Sigmoid colon (tissue), 7 donors: ENCODE measurements around the gene NEURL4. TPM values are rescaled to one million over a fixed set of nuclear protein-coding genes. Genes with fewer than 3 reads are reported as not detected.

Experiments used
- DNase-seq: peaks from one replicate; pipeline ENCODE4 v3.0.0-alpha.2; 2019
- H3K27ac ChIP-seq, 4 donors: fragments of 200-600 bp; sonication (generic); one replicate each; pipeline ENCODE4 v1.5.1; 2016 to 2019; ENCODE audit warnings: mild to moderate bottlenecking in 1 of 4
- H3K27me3 ChIP-seq, 3 donors: fragments of 200-600 bp; sonication (generic); one replicate each; pipeline ENCODE4 v1.5.1; 2019; ENCODE audit warnings: mild to moderate bottlenecking in 1 of 3
- H3K36me3 ChIP-seq, 4 donors: fragments of 200-600 bp; sonication (generic); one replicate each; pipeline ENCODE4 v1.5.1; 2016 to 2019
- H3K4me1 ChIP-seq, 4 donors: fragments of 200-600 bp; sonication (generic); one replicate each; pipeline ENCODE4 v1.5.1; 2017 to 2019
- H3K4me3 ChIP-seq, 4 donors: fragments of 200-600 bp; sonication (generic); one replicate each; pipeline ENCODE4 v1.5.1; 2017 to 2019; ENCODE audit warnings: mild to moderate bottlenecking in 2 of 4, moderate library complexity in 1 of 4
- H3K9me3 ChIP-seq, 4 donors: fragments of 200-600 bp in 3 of 4; sonication (generic) in 3 of 4; one replicate each; pipeline versions ENCODE4 v1.5.1 to v1.6.1; 2013 to 2019
- CTCF ChIP-seq, 4 experiments: fragments of 450-650 bp in 3 of 4; fragments of 200-600 bp in 1 of 4; IDR thresholded peaks; one replicate each; pipeline ENCODE4 v1.5.1; 2016 to 2019; ENCODE audit warnings: antibody characterized with exemption in 4 of 4, mild to moderate bottlenecking in 3 of 4, moderate library complexity in 2 of 4
- EP300 ChIP-seq, 4 donors: sonication (generic); formaldehyde crosslinking; IDR thresholded peaks; one replicate each; pipeline ENCODE4 v1.6.1; 2017; ENCODE audit warnings: antibody characterized with exemption in 4 of 4
- POLR2A ChIP-seq, 2 donors: fragments of 450-650 bp; IDR thresholded peaks; one replicate each; pipeline ENCODE4 v1.6.1; 2016; ENCODE audit warnings: antibody characterized with exemption in 2 of 2, mild to moderate bottlenecking in 2 of 2, moderate library complexity in 2 of 2
- POLR2AphosphoS5 ChIP-seq, 4 donors: sonication (generic); formaldehyde crosslinking; IDR thresholded peaks; one replicate each; pipeline ENCODE4 v1.6.1; 2017; ENCODE audit warnings: antibody characterized with exemption in 4 of 4
- WGBS, 2 donors: extraction: QIAGEN DNeasy Blood & Tissue Kit; methylation state at CpG; one replicate each; pipeline ENCODE4 v1.1.7; 2013; 5-methylcytosine and 5-hydroxymethylcytosine counted together
- intact Hi-C: fragments of 100-400 bp; cut with DNase I; formaldehyde crosslinking; loops from one replicate; pipeline ENCODE4 v1.15.1; 2023
- polyA plus RNA-seq, 3 donors: library from polyadenylated mRNA; stranded (reverse); fragments of 200-250 nt; gene quantifications; one replicate each; pipeline ENCODE4 v1.2.3, GENCODE V29; 2013
- total RNA-seq, 4 donors: library from RNA; depleted of rRNA; stranded (reverse); fragments of >200 nt; gene quantifications; one replicate each; pipeline ENCODE4 v1.1.0, GENCODE V29; 2016
- donor health status: healthy with polysubstance abuse.
- donor health status: Bipolar disorder and iron deficiency.
- donor health status: healthy.

NEURL4 gene
- total and polyA plus RNA-seq, 7 donors: 6.0 to 31.6 (median 16.7) TPM

- TF ChIP-seq POLR2AphosphoS5 (IDR thresholded peaks at IDR 0.05) (no peak), EP300 (IDR thresholded peaks at IDR 0.05) (no peak), CTCF (IDR thresholded peaks at IDR 0.05) (no peak), POLR2A (IDR thresholded peaks at IDR 0.05) (no peak)
- 93 to 96% methylated on average over 22 of the region's 22 CpGs for WGBS, 2 donors
- H3K9me3 ChIP-seq: no peaks in the 10 kb centered on the region
- DNase-seq: peak; percentile 64
- no peak overlapping the region for H3K4me3 ChIP-seq
- intact Hi-C loops: no loop called here
- H3K27me3 ChIP-seq: no peaks in the 10 kb centered on the region
- peaks cover 47 to 90% (median 63%) of the 10 kb centered on the region in 4 donors for H3K36me3 ChIP-seq
- H3K4me1 ChIP-seq: peaks cover 0 to 5% (median under 1%) of the 10 kb centered on the region in 4 donors
- H3K27ac ChIP-seq: no peak overlapping the region
These were observed 6.5 kb downstream of the NEURL4 start for GRCh38 chr17:7322520-7323194.

GRCh38 chr17:7321466-7321865 is 7.7 kb downstream of the NEURL4 start:
- no peak for TF ChIP-seq POLR2A (IDR thresholded peaks at IDR 0.05)
- TF ChIP-seq CTCF (IDR thresholded peaks at IDR 0.05): no peak
- TF ChIP-seq POLR2AphosphoS5 (IDR thresholded peaks at IDR 0.05): no peak
- no peak for TF ChIP-seq EP300 (IDR thresholded peaks at IDR 0.05)
- intact Hi-C loops: no loop called here
- Histone ChIP-seq H3K4me3 (no peak overlapping the region), H3K9me3 (no peaks in the 10 kb centered on the region), H3K36me3 (peaks cover 49 to 98% (median 72%) of the 10 kb centered on the region in 4 donors), H3K27ac (no peak overlapping the region), H3K4me1 (no peaks in the 10 kb centered on the region), H3K27me3 (no peaks in the 10 kb centered on the region)
- DNase-seq: no peak
- 95% methylated on average over 15 of the region's 15 CpGs for WGBS, 2 donors

- whole genome bisulfite sequencing, 2 donors: 76 to 90% methylated on average over 13 of the region's 13 CpGs
- H3K27me3 ChIP-seq: no peaks in the 10 kb centered on the region
- no peaks in the 10 kb centered on the region for H3K9me3 ChIP-seq
- H3K4me1 ChIP-seq: peaks cover 0 to 25% (median 21%) of the 10 kb centered on the region in 4 donors
- H3K4me3 ChIP-seq: no peak overlapping the region
- intact Hi-C loops: loop anchor here (10.0 kb wide), 1 partner anchor 817 kb away; no protein-coding TSS in a partner anchor
- H3K27ac ChIP-seq: no peak overlapping the region
- DNase-seq: peak; percentile 63
- H3K36me3 ChIP-seq: peaks cover 53 to 77% (median 67%) of the 10 kb centered on the region in 4 donors
- TF ChIP-seq POLR2A (IDR thresholded peaks at IDR 0.05) (no peak), EP300 (IDR thresholded peaks at IDR 0.05) (no peak), POLR2AphosphoS5 (IDR thresholded peaks at IDR 0.05) (no peak), CTCF (IDR thresholded peaks at IDR 0.05) (no peak)
These were observed 10.8 kb downstream of the NEURL4 start for GRCh38 chr17:7318121-7318860.

- DNase-seq: no peak
- Histone ChIP-seq H3K36me3 (peaks cover 53 to 77% (median 67%) of the 10 kb centered on the region in 4 donors), H3K9me3 (no peaks in the 10 kb centered on the region), H3K27me3 (no peaks in the 10 kb centered on the region), H3K4me3 (no peak overlapping the region), H3K27ac (no peak overlapping the region), H3K4me1 (peaks cover 0 to 31% (median 30%) of the 10 kb centered on the region in 4 donors)
- intact Hi-C loops: loop anchor here (10.0 kb wide), 1 partner anchor 818 kb away; no protein-coding TSS in a partner anchor
- WGBS, 2 donors: 89 to 91% methylated on average over 16 of the region's 16 CpGs
- TF ChIP-seq POLR2AphosphoS5 (IDR thresholded peaks at IDR 0.05) (no peak), CTCF (IDR thresholded peaks at IDR 0.05) (no peak), EP300 (IDR thresholded peaks at IDR 0.05) (no peak), POLR2A (IDR thresholded peaks at IDR 0.05) (no peak)
These were observed 11.9 kb downstream of the NEURL4 start for GRCh38 chr17:7317161-7317803.
